HG03095 (cell line): ENCODE measurements around the gene VTI1A.
"Not testable (repeated sequence)": the region's sequence is repeated elsewhere in the genome, so short reads cannot be mapped to it uniquely, and the experiment has no call there.

Experiments used
- ATAC-seq: cut with Tn5 transposase; IDR thresholded peaks from one replicate; pipeline ENCODE4 v1.9.1; 2021; ENCODE audit warnings: moderate library complexity; ENCODE audit not compliant: unreplicated experiment

The VTI1A gene

GRCh38 chr10:112446855-112447619, at the start of gene VTI1A, which contains the start of gene ZDHHC6:
Gene VTI1A, plus strand, starts transcription at chr10:112447215. Its CDS starts 159 bp downstream, at chr10:112447374.
Gene ZDHHC6, minus strand, starts transcription at chr10:112446914. Its CDS starts 1,478 bp downstream, at chr10:112445436.
- peak; percentile 93 for ATAC-seq

- ATAC-seq = no peak
Observed at GRCh38 chr10:112397592-112397991, 49.4 kb upstream of the VTI1A start.

- no peak for ATAC-seq
Observed at GRCh38 chr10:112402917-112403316, 44.1 kb upstream of the VTI1A start.

DNA sequence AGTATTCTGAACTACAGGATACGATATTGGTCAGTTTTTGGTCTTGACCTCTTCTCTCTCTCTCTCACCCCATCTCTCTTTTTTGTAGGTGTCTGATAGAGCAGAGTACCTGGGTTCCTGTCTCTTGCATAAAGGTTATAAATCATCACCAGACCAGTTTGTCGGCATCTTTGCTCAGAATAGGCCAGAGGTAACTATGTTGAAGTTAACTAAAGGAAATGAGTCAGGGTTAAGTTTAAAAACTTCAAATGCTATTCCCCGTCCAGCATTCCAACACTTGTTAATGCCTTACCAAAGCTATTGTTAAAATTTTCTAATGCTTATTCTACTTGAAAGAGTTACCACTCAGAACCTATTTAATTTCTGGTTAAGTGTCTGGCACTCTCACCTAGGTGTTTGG, 42.4 kb upstream of the VTI1A start:
- ATAC-seq = no peak

DNA sequence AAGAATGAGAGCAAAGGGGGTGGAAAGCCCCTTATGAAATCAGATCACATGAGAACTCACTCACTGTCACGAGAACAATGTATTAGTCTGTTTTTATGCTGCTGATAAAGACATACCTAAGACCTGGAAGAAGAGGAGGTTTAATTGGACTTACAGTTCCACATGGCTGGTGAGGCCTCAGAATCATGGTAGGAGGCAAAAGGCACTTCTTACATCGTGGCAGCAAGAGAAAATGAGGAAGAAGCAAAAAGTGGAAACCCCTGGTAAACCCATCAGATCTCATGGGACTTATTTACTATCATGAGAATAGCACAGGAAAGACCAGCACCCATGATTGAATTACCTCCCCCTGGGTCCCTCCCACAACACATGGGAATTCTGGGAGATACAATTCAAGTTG, 40.2 kb upstream of the VTI1A start:
- ATAC-seq = not testable (repeated sequence)

- ATAC-seq = no peak
Observed at GRCh38 chr10:112407696-112408095, 39.3 kb upstream of the VTI1A start.

DNA sequence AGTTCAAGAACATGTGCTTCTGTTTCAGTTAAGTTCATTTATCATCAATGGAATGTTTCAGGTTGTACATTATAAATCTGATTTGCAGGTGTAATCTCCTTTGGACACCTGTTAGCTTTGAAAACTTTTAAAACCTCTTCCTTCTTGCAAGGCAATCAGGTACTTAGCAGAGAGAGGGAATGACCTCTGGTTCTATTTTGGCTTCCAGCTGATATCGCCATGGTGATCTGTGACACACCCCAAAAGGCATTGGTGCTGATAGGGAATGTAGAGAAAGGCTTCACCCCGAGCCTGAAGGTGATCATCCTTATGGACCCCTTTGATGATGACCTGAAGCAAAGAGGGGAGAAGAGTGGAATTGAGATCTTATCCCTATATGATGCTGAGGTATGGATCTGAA, 37.7 kb upstream of the VTI1A start:
- ATAC-seq = no peak

DNA sequence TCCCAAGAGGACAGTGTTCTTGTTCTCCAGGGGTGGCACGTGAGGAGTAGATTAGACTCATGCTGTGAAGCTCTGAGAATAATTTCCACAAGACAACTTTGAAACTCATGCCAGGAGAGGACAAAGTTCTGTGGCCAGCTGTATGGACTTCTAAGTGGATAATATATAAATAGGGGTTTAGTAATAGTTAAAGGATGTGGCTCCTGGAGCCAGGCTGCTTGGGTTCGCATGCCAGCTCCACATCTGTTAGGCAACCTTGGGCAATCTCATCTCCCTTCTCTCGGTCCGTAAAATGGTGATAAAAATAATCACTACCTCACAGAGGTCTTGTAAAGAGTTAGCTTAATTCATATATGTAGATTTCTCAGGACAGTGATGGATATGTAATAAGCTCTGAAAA, 37.3 kb upstream of the VTI1A start:
- ATAC-seq = no peak

DNA sequence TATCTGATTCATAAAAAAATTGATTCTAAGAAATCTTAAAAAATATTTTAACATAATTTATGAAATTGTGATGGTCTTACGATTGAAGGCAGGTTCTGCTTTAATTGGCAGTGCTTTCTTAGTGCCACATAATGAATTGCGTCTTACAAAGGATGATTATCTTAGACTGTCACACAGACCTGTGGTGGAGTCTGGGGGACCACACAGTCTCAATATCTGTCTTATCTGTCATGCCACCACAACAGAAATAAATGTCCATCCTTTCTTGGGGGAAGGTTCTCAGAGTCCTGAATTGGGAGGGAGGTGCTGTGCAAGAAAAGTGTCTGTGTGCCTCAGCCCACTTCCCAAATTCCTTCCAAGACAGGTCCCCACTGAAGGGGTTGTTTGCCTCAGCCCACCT, 34.3 kb upstream of the VTI1A start:
- no peak for ATAC-seq

DNA sequence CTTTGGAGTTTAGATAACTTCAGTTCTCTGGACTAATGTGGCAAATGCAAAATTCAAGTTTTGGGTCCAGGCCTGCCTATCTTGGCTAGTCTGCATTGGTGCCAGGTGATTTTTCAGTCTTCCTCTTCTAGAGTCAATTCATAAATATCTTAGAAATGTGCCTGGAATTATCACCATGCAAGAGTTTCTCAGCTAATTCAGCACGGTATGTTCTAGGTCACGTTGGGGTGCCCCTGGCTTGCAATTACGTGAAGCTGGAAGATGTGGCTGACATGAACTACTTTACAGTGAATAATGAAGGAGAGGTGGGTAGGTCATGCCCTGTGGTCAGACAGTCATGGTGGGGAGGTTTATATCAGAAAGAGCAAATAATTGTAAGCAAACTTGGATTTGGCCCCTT, 25.3 kb upstream of the VTI1A start:
- ATAC-seq = no peak

DNA sequence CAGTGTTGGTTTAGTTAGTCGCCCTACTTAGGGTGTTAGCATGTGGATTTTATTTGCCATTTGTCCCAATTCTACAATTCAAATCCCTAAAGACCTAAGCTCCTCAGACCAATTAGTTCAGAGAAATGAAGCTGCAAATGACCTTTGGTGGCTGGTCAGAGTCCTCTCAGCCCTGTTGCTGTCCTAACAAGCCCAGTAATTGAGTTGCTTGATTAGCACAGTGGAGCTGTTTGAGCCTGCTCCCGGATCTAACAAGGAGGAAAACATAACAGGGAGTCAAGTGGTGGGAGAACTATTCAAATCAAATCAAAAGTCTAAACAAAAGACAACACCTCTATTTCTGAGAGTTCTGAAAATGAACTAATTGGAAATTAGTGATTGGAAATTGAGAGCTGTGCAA, 22.4 kb upstream of the VTI1A start:
- no peak for ATAC-seq

- no peak for ATAC-seq
Observed at GRCh38 chr10:112426111-112426510, 20.9 kb upstream of the VTI1A start.

GRCh38 chr10:112429147-112429546, 17.9 kb upstream of the VTI1A start:
- ATAC-seq = no peak

DNA sequence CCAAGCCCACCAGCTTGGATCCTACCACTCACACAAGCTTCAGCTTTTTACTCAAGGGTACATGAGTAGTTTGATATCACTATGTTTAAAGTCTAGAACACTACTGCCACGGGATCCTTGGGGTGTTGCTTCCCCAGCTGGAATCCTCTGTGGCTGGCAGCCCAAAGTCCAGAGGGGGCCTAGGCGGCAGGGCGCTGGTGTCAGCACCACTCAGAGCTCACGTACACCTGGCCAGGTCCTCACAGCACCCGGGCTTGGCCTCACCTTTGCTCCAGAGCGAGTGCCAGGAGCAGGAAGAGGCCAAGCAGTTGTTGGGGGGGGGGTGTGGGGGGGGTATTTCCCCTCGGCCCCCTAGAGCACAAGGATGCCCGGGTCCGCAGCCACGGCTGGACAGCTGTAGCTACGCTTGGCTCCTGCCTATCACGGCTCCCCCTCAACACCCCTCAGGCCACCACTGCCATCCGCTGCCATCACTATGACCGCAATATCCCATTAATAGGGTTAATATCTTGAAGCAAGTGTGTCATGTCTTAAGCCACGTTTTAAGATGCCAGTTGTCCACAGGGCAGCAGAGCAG, 17.3 kb upstream of the VTI1A start:
- ATAC-seq = no peak

DNA sequence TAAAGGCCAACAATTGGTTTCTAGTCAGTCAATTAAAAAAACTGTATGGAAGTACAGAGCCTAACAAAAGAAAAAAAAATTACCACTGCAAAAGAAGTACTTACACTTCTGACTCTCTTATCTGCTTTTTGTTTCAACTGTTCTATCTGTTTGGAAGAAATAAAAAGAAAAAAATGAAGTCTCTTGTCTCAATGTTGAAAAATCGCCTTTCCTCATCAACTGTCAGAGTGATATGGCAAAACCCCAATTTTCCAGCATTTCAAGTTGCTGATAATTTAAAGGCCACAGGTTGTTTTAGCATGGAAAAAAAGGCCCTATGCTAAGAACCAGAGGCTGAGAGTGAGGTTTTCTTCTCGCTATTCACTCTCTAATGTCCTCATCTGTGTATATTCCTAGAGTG, 13.9 kb upstream of the VTI1A start:
- no peak for ATAC-seq

DNA sequence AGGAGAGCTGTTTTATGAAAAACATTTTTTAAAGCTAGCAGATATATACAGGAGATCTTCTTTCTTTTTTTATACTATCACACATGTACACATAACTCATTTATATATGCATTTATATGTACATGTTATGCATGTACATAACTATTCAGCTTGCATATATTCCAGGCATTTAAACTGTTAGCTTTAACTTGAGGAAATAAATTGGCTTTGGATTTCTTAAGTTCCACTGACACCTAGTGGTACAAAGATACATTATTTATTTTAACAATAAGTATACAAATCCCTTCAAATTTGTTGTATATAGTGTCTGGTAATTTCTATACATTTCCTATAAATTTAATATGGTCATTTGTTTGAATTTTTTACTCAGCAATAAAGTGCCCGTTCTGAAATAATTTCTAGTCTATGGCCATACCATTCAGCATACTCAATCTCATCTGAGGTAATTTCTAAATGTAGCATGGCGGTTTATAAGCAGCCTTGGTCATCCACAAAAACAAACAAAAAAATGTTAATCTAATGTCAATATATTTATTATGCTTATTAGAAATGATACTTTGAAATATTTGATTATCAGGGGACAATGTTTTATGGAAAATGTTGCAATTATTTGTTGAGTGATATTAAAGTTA, 11.9 kb upstream of the VTI1A start:
- ATAC-seq = no peak

DNA sequence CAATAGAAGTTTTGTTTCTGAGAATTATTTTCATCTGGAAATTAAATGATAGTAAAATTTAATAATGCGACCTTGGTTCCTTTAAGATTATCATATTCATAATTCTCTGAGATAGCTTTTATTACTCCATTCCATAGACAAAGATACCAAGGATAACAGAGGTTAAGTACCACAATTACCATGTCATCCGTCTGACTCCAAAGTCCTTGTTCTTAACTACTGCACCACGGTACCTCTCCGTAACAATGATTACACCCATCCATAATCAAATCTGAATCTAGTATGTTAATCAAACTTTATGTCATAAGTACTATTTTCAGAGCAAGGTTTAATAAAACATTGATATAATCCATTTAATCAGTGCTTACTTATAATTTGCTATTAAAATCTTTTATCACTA, 8.7 kb upstream of the VTI1A start:
- ATAC-seq = no peak

DNA sequence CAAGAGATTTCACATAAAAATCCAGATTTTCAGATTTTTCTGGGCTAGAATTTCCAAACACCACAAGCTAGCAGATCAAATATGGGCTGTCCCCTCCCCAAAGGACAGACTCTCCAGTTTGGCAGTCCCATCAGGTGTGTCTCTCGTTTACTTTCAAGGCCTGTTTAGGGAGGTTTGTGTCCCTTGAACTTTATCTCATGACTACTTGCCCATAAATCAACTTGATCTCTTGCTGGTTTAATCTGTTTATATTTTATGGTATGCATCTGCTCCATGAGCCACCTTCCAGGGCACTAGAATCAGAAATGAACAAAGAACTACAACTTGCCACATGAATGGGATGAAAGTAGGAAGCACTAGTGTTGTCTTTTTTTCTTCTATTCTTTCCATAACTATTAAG, 5.5 kb upstream of the VTI1A start:
- no peak for ATAC-seq

DNA sequence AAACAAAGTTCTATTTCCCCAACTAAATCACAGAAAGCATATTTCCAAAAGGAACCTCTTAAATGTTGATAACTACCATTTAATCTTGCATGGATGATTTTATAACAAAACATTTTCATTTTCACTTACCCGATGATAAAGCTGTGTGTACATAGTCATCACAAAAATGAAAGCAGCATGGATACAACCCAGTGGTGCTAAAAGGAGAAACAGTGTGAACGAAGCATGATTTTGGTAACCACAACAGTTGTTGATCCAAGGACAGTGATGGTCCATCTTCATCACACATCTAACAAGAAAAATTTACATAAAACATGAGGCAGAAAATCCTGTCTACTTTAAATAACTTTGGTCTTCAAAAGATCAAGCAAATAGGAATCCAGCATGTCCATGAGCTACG, 5.0 kb upstream of the VTI1A start:
- ATAC-seq = no peak

- no peak for ATAC-seq
Observed at GRCh38 chr10:112446055-112446854, 760 bp upstream of the VTI1A start.

- no peak for ATAC-seq
Observed at GRCh38 chr10:112447620-112447928, 559 bp downstream of the VTI1A start.

DNA sequence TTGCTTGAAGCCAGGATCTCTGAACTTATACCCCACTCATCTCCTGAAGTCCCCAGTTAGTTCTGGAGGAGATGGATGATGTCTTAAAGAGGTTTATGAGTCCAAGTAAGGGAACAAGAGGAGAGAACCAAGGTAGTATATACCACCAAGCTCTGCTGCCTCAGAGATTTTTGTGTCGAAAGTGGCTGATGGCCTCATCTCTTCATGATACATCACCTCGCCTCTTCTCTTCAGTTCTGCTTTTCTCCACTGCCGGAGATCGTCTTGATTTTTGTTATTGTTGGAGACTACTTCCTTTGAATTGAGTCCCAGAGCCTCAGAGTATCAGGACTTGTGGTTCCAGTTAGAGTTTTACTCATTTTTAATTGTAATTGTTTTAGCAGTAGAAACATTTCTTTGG, 1.9 kb downstream of the VTI1A start:
- ATAC-seq = no peak
